ENCODE data around the gene GIT2.

Gene GIT2

GRCh38 chr12:109981311-109981710, 14.9 kb downstream of the GIT2 start:
- TF ChIP-seq CTCF (IDR thresholded peaks at IDR 0.05), result no peak
- intact Hi-C loops (cut with DNase I; ENCODE audit: low total_unique reads), result no loop called here
- Histone ChIP-seq H3K27ac (no peak overlapping the region), H3K9me3 (no peaks in the 10 kb centered on the region), H3K4me1 (no peaks in the 10 kb centered on the region), H3K4me3 (no peak overlapping the region), H3K27me3 (no peaks in the 10 kb centered on the region), H3K36me3 (peaks cover 69 to 99% (median 95%) of the 10 kb centered on the region in 3 donors)
- DNase-seq, result no peak

- TF ChIP-seq CTCF (IDR thresholded peaks at IDR 0.05), result no peak
- no peak for DNase-seq
- no peaks in the 10 kb centered on the region for H3K27me3 ChIP-seq
- no peaks in the 10 kb centered on the region for H3K4me1 ChIP-seq
- no peak overlapping the region for H3K27ac ChIP-seq
- intact Hi-C loops (cut with DNase I; ENCODE audit: low total_unique reads), result no loop called here
- H3K4me3 ChIP-seq, result no peak overlapping the region
- H3K9me3 ChIP-seq, result no peaks in the 10 kb centered on the region
- H3K36me3 ChIP-seq, result peaks cover 80 to 96% (median 90%) of the 10 kb centered on the region in 3 donors
Measured at GRCh38 chr12:109972821-109973220, 23.3 kb downstream of the GIT2 start.

DNA sequence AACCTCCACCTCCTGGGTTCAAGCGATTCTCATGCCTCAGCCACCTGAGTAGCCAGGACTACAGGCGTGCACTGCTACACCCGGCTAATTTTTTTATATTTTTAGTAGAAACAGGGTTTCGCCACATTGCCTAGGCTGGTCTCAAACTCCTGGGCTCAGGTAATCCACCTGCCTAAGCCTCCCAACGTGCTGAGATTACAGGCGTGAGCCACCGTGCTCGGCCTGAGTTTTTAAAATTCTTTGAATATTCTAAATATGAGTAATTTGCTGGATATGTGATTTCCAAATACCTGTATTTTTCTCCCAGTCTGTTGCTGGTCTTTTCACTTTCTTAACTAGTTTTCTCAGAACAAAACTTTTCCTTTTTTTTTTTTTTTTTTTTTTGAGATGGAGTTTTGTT, 27.4 kb downstream of the GIT2 start:
- Histone ChIP-seq H3K4me1 (peaks cover 0 to 1% (median 0%) of the 10 kb centered on the region in 4 donors), H3K4me3 (no peak overlapping the region), H3K27me3 (no peaks in the 10 kb centered on the region), H3K27ac (no peak overlapping the region), H3K9me3 (no peaks in the 10 kb centered on the region), H3K36me3 (peaks cover 59 to 92% (median 74%) of the 10 kb centered on the region in 3 donors)
- no peak for DNase-seq
- no peak for TF ChIP-seq CTCF (IDR thresholded peaks at IDR 0.05)
- intact Hi-C loops (cut with DNase I; ENCODE audit: low total_unique reads), result no loop called here

- H3K9me3 ChIP-seq, result no peaks in the 10 kb centered on the region
- peaks cover 55 to 92% (median 66%) of the 10 kb centered on the region in 3 donors for H3K36me3 ChIP-seq
- DNase-seq, result no peak
- no peak overlapping the region for H3K4me3 ChIP-seq
- H3K27me3 ChIP-seq, result no peaks in the 10 kb centered on the region
- no peak for TF ChIP-seq CTCF (IDR thresholded peaks at IDR 0.05)
- peaks cover 0 to 3% (median 0%) of the 10 kb centered on the region in 4 donors for H3K4me1 ChIP-seq
- intact Hi-C loops (cut with DNase I; ENCODE audit: low total_unique reads), result no loop called here
- H3K27ac ChIP-seq, result no peak overlapping the region
Measured at GRCh38 chr12:109968032-109968420, 28.1 kb downstream of the GIT2 start.

DNA sequence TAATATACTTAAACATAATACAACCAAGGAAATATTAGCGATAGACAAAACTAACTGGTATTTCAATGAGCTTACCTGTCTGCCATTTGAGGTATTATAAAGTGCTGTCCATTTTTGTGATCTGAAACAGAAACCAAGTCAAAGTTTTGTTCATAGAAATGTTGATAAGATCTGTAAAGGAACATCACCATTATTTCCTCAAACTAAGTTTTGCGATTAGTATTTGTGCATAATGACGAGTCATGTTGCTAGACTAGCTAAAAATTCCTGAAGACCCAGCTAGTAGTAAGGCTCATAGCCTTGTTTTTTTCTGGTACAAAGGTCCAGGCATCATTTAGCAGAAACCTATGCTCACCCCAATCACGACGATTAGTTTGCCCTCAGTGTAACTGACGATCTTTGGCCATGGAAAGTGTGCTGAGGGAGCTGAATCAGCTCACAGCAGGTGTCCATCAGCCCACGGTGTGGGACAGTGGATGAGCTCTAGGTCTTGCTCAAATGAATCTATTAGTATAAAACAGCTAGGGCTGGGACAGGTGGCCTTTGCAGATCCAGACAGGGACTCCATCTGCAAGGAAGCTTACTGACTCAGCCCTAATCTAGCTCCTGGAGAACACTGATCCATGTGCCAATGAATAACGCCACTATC, 28.7 kb downstream of the GIT2 start:
- H3K4me3 ChIP-seq, result no peak overlapping the region
- TF ChIP-seq CTCF (IDR thresholded peaks at IDR 0.05), result no peak
- intact Hi-C loops (cut with DNase I; ENCODE audit: low total_unique reads), result no loop called here
- no peaks in the 10 kb centered on the region for H3K27me3 ChIP-seq
- H3K4me1 ChIP-seq, result peaks cover 0 to 3% (median 0%) of the 10 kb centered on the region in 4 donors
- H3K36me3 ChIP-seq, result peaks cover 51 to 92% (median 61%) of the 10 kb centered on the region in 3 donors
- no peak overlapping the region for H3K27ac ChIP-seq
- H3K9me3 ChIP-seq, result no peaks in the 10 kb centered on the region
- DNase-seq, result no peak
